Stimulated activated naive CD8-positive, alpha-beta T cell treated with anti-CD3 and anti-CD28 coated beads, Interleukin-15, Interleukin-2, amounts not matched to agents 100 ng/mL and 50 ng/mL, for 24 hours (primary cell): Measurements from ENCODE around the gene BAG2.
A peak's percentile ranks its signal among the peaks of the same experiment; 100 is the strongest.

Experiments used
- H3K27ac Mint-ChIP-seq: one replicate; pipeline ENCODE4 v1.8.0; 2021; ENCODE audit warnings: mild to moderate bottlenecking, mixed read lengths
- H3K27me3 Mint-ChIP-seq: one replicate; pipeline ENCODE4 v1.8.0; 2021; ENCODE audit warnings: mixed read lengths
- H3K36me3 Mint-ChIP-seq: one replicate; pipeline ENCODE4 v1.8.0; 2021; ENCODE audit warnings: low read depth, mixed read lengths
- H3K4me1 Mint-ChIP-seq: one replicate; pipeline ENCODE4 v1.8.0; 2021; ENCODE audit warnings: low read depth, mixed read lengths
- H3K4me3 Mint-ChIP-seq: one replicate; pipeline ENCODE4 v1.8.0; 2021; ENCODE audit warnings: mild to moderate bottlenecking, mixed read lengths
- H3K9me3 Mint-ChIP-seq: one replicate; pipeline ENCODE4 v1.8.0; 2021; ENCODE audit warnings: mixed read lengths

BAG2 gene

GRCh38 chr6:57198926-57199636 is 27.0 kb downstream of the BAG2 start:
- Mint-ChIP-seq H3K4me3 (no peak overlapping the region), H3K36me3 (no peaks in the 10 kb centered on the region), H3K9me3 (no peaks in the 10 kb centered on the region), H3K27me3 (peaks cover 4% of the 10 kb centered on the region), H3K4me1 (no peaks in the 10 kb centered on the region), H3K27ac (no peak overlapping the region)

- H3K4me3 Mint-ChIP-seq = no peak overlapping the region
- H3K27me3 Mint-ChIP-seq = peaks cover 4% of the 10 kb centered on the region
- H3K27ac Mint-ChIP-seq = no peak overlapping the region
- H3K36me3 Mint-ChIP-seq = no peaks in the 10 kb centered on the region
- peaks cover 6% of the 10 kb centered on the region for H3K4me1 Mint-ChIP-seq
- no peaks in the 10 kb centered on the region for H3K9me3 Mint-ChIP-seq
Measured at GRCh38 chr6:57201718-57202117, 29.6 kb downstream of the BAG2 start.

- Mint-ChIP-seq H3K27ac (no peak overlapping the region), H3K9me3 (no peaks in the 10 kb centered on the region), H3K4me1 (peaks cover 17% of the 10 kb centered on the region), H3K27me3 (peaks cover under 1% of the 10 kb centered on the region), H3K36me3 (no peaks in the 10 kb centered on the region), H3K4me3 (no peak overlapping the region)
Measured at GRCh38 chr6:57205550-57206328, 33.6 kb downstream of the BAG2 start.

- no peaks in the 10 kb centered on the region for H3K27me3 Mint-ChIP-seq
- no peaks in the 10 kb centered on the region for H3K36me3 Mint-ChIP-seq
- H3K4me3 Mint-ChIP-seq = no peak overlapping the region
Measured at GRCh38 chr6:57207141-57207540, 35.0 kb downstream of the BAG2 start.

GRCh38 chr6:57207872-57208271 is 35.7 kb downstream of the BAG2 start:
- H3K27me3 Mint-ChIP-seq = no peaks in the 10 kb centered on the region

More at GRCh38 chr6:57207141-57207540, 35.0 kb downstream of the BAG2 start:
- H3K9me3 Mint-ChIP-seq = no peaks in the 10 kb centered on the region
- peaks cover 17% of the 10 kb centered on the region for H3K4me1 Mint-ChIP-seq
- no peak overlapping the region for H3K27ac Mint-ChIP-seq

GRCh38 chr6:57209030-57209429 is 36.9 kb downstream of the BAG2 start:
- Mint-ChIP-seq H3K36me3 (no peaks in the 10 kb centered on the region), H3K27me3 (no peaks in the 10 kb centered on the region), H3K4me1 (peaks cover 23% of the 10 kb centered on the region), H3K9me3 (no peaks in the 10 kb centered on the region), H3K4me3 (no peak overlapping the region), H3K27ac (no peak overlapping the region)

More at GRCh38 chr6:57207872-57208271, 35.7 kb downstream of the BAG2 start:
- no peak overlapping the region for H3K4me3 Mint-ChIP-seq
- no peak overlapping the region for H3K27ac Mint-ChIP-seq
- H3K36me3 Mint-ChIP-seq = no peaks in the 10 kb centered on the region
- H3K4me1 Mint-ChIP-seq = peaks cover 17% of the 10 kb centered on the region
- H3K9me3 Mint-ChIP-seq = no peaks in the 10 kb centered on the region

GRCh38 chr6:57210060-57210459 is 37.9 kb downstream of the BAG2 start:
- Mint-ChIP-seq H3K4me3 (no peak overlapping the region), H3K36me3 (peaks cover 3% of the 10 kb centered on the region), H3K4me1 (peaks cover 33% of the 10 kb centered on the region)

GRCh38 chr6:57215260-57215659 is 43.1 kb downstream of the BAG2 start:
- Mint-ChIP-seq H3K4me1 (peaks cover 20% of the 10 kb centered on the region), H3K9me3 (peaks cover 11% of the 10 kb centered on the region), H3K4me3 (no peak overlapping the region), H3K27ac (no peak overlapping the region), H3K36me3 (peaks cover 5% of the 10 kb centered on the region), H3K27me3 (peaks cover 15% of the 10 kb centered on the region)

More at GRCh38 chr6:57210060-57210459, 37.9 kb downstream of the BAG2 start:
- Mint-ChIP-seq H3K27me3 (no peaks in the 10 kb centered on the region), H3K9me3 (peaks cover 5% of the 10 kb centered on the region), H3K27ac (no peak overlapping the region)

GRCh38 chr6:57216235-57217101 is 44.3 kb downstream of the BAG2 start:
- Mint-ChIP-seq H3K36me3 (peaks cover 5% of the 10 kb centered on the region), H3K27ac (no peak overlapping the region), H3K4me3 (no peak overlapping the region), H3K4me1 (peaks cover 26% of the 10 kb centered on the region), H3K9me3 (peaks cover 11% of the 10 kb centered on the region), H3K27me3 (peaks cover 24% of the 10 kb centered on the region)

- peaks cover 30% of the 10 kb centered on the region for H3K4me1 Mint-ChIP-seq
- no peak overlapping the region for H3K4me3 Mint-ChIP-seq
- H3K27ac Mint-ChIP-seq = no peak overlapping the region
- peaks cover 24% of the 10 kb centered on the region for H3K27me3 Mint-ChIP-seq
- H3K9me3 Mint-ChIP-seq = peaks cover 11% of the 10 kb centered on the region
- peaks cover 5% of the 10 kb centered on the region for H3K36me3 Mint-ChIP-seq
Measured at GRCh38 chr6:57217270-57217669, 45.1 kb downstream of the BAG2 start.

GRCh38 chr6:57220083-57220703 is 48.1 kb downstream of the BAG2 start:
- Mint-ChIP-seq H3K27me3 (peaks cover 33% of the 10 kb centered on the region), H3K4me3 (peak overlapping the region; percentile 58), H3K27ac (no peak overlapping the region), H3K9me3 (peaks cover 4% of the 10 kb centered on the region), H3K36me3 (peaks cover under 1% of the 10 kb centered on the region), H3K4me1 (peaks cover 25% of the 10 kb centered on the region)

- Mint-ChIP-seq H3K9me3 (no peaks in the 10 kb centered on the region), H3K27ac (peak overlapping the region; percentile 72), H3K36me3 (no peaks in the 10 kb centered on the region), H3K4me3 (peak overlapping the region; percentile 90), H3K27me3 (peaks cover 33% of the 10 kb centered on the region), H3K4me1 (peaks cover 25% of the 10 kb centered on the region)
Measured at GRCh38 chr6:57221191-57221935, 49.2 kb downstream of the BAG2 start.

GRCh38 chr6:57221936-57222742 is 50.0 kb downstream of the BAG2 start, which contains the start of gene RAB23:
Gene RAB23 (minus strand): TSS chr6:57222307. CDS start chr6:57210380, 11,927 bp downstream.
- Mint-ChIP-seq H3K27me3 (peaks cover 33% of the 10 kb centered on the region), H3K36me3 (no peaks in the 10 kb centered on the region), H3K9me3 (no peaks in the 10 kb centered on the region), H3K4me1 (peaks cover 21% of the 10 kb centered on the region), H3K4me3 (peak within 1 kb of the TSS; percentile 91), H3K27ac (peak within 1 kb of the TSS; percentile 90)
